HEK293T (cell line): ENCODE results near the gene ARHGEF19.

Experiments
- CTBP1 ChIP-seq: fragments of 450-650 bp; IDR thresholded peaks from 2 replicates; pipeline ENCODE4 v1.6.1; 2016; ENCODE audit warnings: borderline replicate concordance
- FOXA1 ChIP-seq: fragments of 450-650 bp; IDR thresholded peaks from 2 replicates; pipeline ENCODE4 v1.6.1; 2016; ENCODE audit warnings: mild to moderate bottlenecking
- LEF1 ChIP-seq: fragments of 450-650 bp; IDR thresholded peaks from 2 replicates; pipeline ENCODE4 v1.6.1; 2017; ENCODE audit warnings: mild to moderate bottlenecking, borderline replicate concordance
- NFRKB ChIP-seq: fragments of 450-650 bp; IDR thresholded peaks from 2 replicates; pipeline ENCODE4 v1.6.1; 2016; ENCODE audit warnings: mild to moderate bottlenecking, moderate library complexity
- SUZ12 ChIP-seq: fragments of 450-650 bp; IDR thresholded peaks from 2 replicates; pipeline ENCODE4 v1.6.1; 2016; ENCODE audit warnings: mild to moderate bottlenecking
- TARDBP ChIP-seq: fragments of 450-650 bp; IDR thresholded peaks from 2 replicates; pipeline ENCODE4 v1.6.1; 2016

- TF ChIP-seq TARDBP: no peak
- TF ChIP-seq NFRKB: no peak
- no peak for TF ChIP-seq CTBP1
- no peak for TF ChIP-seq SUZ12
- TF ChIP-seq LEF1: no peak
- no peak for TF ChIP-seq FOXA1
Measured at GRCh38 chr1:16260814-16261213, 48.4 kb upstream of the ARHGEF19 start.
